ENCODE results near the gene CELSR2.

Gene CELSR2

DNA sequence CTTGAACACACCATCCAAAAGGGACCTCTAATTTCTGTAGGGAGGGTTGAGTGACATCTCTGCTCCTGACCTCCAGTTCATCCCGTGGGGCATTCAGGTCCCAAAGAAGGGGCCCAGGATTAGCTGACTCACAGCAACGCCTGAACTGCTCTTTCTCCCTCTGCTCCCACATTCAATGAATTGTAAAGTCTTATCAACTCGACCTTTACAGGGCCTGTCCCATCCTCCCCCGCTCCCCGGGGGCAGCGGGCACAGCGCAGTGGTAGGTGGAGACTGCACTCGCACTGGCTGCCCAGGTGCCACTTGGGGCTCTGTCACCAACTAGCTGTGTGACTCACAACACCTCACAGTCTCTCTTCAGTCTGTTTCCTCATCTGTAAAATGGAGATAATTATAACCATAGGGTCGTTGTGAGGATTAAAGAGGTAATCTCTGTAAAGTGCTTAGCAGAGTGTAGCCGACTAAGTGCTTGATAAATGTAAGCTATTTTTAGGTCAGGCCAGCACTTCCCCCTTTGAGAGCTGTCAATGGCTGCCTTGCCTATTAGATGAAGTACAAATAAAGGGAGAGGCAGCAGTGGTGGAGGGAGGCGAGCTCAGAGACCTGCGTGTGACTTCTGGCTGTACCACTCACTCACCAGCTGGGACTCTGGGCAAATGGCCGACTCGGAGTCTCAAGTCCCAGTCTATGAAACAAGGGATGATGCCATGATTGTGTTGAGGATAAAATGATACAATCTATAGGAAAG lies 58.1 kb downstream of the CELSR2 start:
- peak; percentile 70 for DNase-seq

GRCh38 chr1:109309347-109309746 lies 60.0 kb downstream of the CELSR2 start:
- DNase-seq, result no peak

- DNase-seq, result no peak
Observed at GRCh38 chr1:109312246-109312645, 62.9 kb downstream of the CELSR2 start.

DNA sequence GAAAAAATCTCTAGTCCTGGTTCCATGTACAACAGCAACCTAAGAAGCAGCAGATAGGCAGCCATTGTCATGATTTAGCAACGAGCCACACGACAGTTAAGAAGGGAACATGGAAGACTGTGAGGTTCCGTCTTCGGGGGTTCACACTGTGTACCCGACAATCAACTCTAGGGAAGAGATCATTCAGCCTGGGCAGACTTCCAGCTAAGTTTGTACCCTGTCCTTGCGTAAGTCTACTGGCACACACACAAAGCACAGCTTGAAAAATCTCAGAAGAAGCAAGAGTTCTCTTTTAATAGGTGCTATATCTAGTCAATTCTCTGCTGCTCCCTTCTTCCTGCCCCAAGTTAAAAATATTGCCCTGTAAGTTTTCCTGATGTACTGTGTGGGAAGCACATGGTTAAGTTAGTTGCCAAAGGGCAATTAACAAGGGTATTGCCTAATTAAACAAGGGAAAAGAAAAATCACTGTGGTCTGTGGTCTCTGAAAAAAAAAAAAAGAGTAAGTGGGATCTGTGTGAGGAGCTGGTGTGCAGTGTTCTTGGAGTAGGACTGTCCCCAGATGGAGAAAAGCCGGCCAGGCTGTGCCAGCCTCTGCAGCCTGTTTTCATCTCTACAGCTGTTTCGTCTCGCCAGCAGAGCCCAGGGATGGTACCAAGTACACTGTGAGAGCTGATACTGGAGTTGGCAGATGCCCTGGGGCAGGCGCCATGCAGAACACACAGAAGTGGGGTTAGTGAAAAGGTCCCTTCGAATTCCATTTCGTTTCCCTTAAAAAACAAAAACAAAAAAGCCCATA lies 63.8 kb downstream of the CELSR2 start:
- no peak for DNase-seq

GRCh38 chr1:109314795-109315194 lies 65.5 kb downstream of the CELSR2 start:
- DNase-seq, result no peak

GRCh38 chr1:109315288-109315687 lies 65.9 kb downstream of the CELSR2 start:
- DNase-seq, result no peak

GRCh38 chr1:109316506-109316905 lies 67.2 kb downstream of the CELSR2 start:
- peak; percentile 27 for DNase-seq

DNA sequence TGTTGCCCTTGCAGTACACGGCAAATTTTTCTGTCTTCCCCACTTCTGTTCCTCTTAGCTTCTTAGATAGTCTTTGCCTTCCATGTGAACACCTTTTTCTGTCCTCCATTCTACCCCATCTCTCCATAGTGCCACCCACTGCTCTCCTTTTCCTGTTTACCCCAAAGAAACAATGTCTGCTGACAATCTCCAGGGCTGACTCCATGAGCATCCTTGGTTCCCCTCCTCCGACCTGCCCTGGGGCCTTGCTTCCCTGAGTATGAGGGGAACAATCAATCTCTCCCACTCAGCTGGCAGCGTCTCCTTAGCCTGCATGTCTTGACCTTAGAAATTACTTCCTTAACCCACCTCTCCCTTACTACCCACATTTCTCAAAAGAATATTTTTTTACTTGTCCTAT lies 69.8 kb downstream of the CELSR2 start:
- DNase-seq, result no peak

- no peak for DNase-seq
Observed at GRCh38 chr1:109322974-109323373, 73.6 kb downstream of the CELSR2 start.

All from OCI-M1 (cell line).